Spleen (tissue), 11 donors: ENCODE results near the gene IL18R1. TPM values are rescaled to one million over a fixed set of nuclear protein-coding genes. Genes with fewer than 3 reads are reported as not detected.

Experiments used
- DNase-seq: peaks from one replicate; pipeline ENCODE4 v3.0.0-alpha.2; 2020
- H3K27ac ChIP-seq, 8 donors: fragments of 200-600 bp; sonication (generic) in 7 of 8; 1 replicate in 4 of 8; 2 replicates in 4 of 8; pipeline versions ENCODE4 v1.5.0 to v1.8.0; 2016 to 2021; ENCODE audit warnings: inconsistent platforms in 4 of 8, mild to moderate bottlenecking in 4 of 8, moderate library complexity in 1 of 8
- H3K27me3 ChIP-seq, 7 donors: fragments of 200-600 bp; sonication (generic) in 6 of 7; replicated peaks in 1 of 7; 1 replicate in 4 of 7; 2 replicates in 3 of 7; pipeline versions ENCODE4 v1.5.0 to v1.8.0; 2016 to 2021; ENCODE audit warnings: inconsistent platforms in 3 of 7, mild to moderate bottlenecking in 1 of 7
- H3K36me3 ChIP-seq, 6 donors: fragments of 200-600 bp; sonication (generic) in 5 of 6; 1 replicate in 4 of 6; 2 replicates in 2 of 6; pipeline versions ENCODE4 v1.5.0 to v1.8.0; 2016 to 2021; ENCODE audit warnings: inconsistent platforms in 2 of 6
- H3K4me1 ChIP-seq, 6 donors: fragments of 200-600 bp; sonication (generic) in 5 of 6; 1 replicate in 3 of 6; 2 replicates in 3 of 6; pipeline versions ENCODE4 v1.5.0 to v1.8.0; 2016 to 2021; ENCODE audit warnings: inconsistent platforms in 3 of 6
- H3K4me3 ChIP-seq, 8 donors: fragments of 200-600 bp; sonication (generic) in 7 of 8; 1 replicate in 4 of 8; 2 replicates in 4 of 8; pipeline versions ENCODE4 v1.5.0 to v1.8.0; 2016 to 2021; ENCODE audit warnings: inconsistent platforms in 4 of 8, mild to moderate bottlenecking in 4 of 8, moderate library complexity in 2 of 8
- H3K9me3 ChIP-seq, 8 donors: fragments of 200-600 bp; sonication (generic) in 7 of 8; 1 replicate in 4 of 8; 2 replicates in 4 of 8; pipeline versions ENCODE4 v1.5.0 to v1.8.0; 2016 to 2021; ENCODE audit warnings: inconsistent platforms in 4 of 8
- POLR2A ChIP-seq, 3 donors: fragments of 450-650 bp; IDR thresholded peaks; one replicate each; pipeline ENCODE4 v1.5.1; 2017; ENCODE audit warnings: antibody characterized with exemption in 3 of 3, mild to moderate bottlenecking in 1 of 3
- POLR2AphosphoS5 ChIP-seq, 3 donors: sonication (generic); formaldehyde crosslinking; IDR thresholded peaks; one replicate each; pipeline ENCODE4 v1.5.1; 2017; ENCODE audit warnings: antibody characterized with exemption in 3 of 3
- WGBS, 5 donors: extraction: QIAGEN DNeasy Blood & Tissue Kit in 3 of 5; methylation state at CpG; one replicate each; pipeline versions ENCODE4 v1.1.5 to v1.1.7; 2013 to 2018; 5-methylcytosine and 5-hydroxymethylcytosine counted together
- intact Hi-C: fragments of 100-400 bp; cut with DNase I; formaldehyde crosslinking; loops from one replicate; pipeline ENCODE4 v1.15.0; 2023; ENCODE audit warnings: low total_unique reads
- polyA plus RNA-seq, 3 donors: library from polyadenylated mRNA; stranded (reverse); fragments of 200-250 nt; gene quantifications; one replicate each; pipeline ENCODE4 v1.2.1, GENCODE V29; 2013
- total RNA-seq, 7 donors: library from RNA; depleted of rRNA in 3 of 7; stranded (reverse); fragments of >200 nt in 3 of 7; fragmentation: NEBNext Ultra II Directional in 4 of 7; extraction: Animal tissue kit (Norgen Biotek cat#: 25700) in 4 of 7; gene quantifications; one replicate each; pipeline versions ENCODE4 v1.1.0 to v1.2.1, GENCODE V29; 2016 to 2021
- TF ChIP-seq, protein P1 (sequence below), 11 experiments: fragments of 200-600 bp in 7 of 11; fragments of 450-650 bp in 4 of 11; sonication (generic) in 4 of 11; IDR thresholded peaks in 8 of 11; conservative IDR thresholded peaks in 3 of 11; 1 replicate in 7 of 11; 2 replicates in 4 of 11; pipeline versions ENCODE4 v1.4.0 to v1.8.0; 2016 to 2021; ENCODE audit warnings: antibody characterized with exemption in 11 of 11, inconsistent platforms in 4 of 11, mild to moderate bottlenecking in 1 of 11
- donor health status: healthy with polysubstance abuse.
- donor health status: DM: no; HTN: no; CAD: no; lungs with moderate emphysema.
- donor health status: DM: no; HTN: no; CAD: no.
- donor health status: Bipolar disorder and iron deficiency.
- donor health status: healthy.
- donor health status: DM: no; HTN: no; CAD: no.
- donor health status: DM: yes; HTN: yes; CAD: no.

The IL18R1 gene
- total and polyA plus RNA-seq, 10 donors: 2.2 to 97.6 (median 21.5) TPM

DNA sequence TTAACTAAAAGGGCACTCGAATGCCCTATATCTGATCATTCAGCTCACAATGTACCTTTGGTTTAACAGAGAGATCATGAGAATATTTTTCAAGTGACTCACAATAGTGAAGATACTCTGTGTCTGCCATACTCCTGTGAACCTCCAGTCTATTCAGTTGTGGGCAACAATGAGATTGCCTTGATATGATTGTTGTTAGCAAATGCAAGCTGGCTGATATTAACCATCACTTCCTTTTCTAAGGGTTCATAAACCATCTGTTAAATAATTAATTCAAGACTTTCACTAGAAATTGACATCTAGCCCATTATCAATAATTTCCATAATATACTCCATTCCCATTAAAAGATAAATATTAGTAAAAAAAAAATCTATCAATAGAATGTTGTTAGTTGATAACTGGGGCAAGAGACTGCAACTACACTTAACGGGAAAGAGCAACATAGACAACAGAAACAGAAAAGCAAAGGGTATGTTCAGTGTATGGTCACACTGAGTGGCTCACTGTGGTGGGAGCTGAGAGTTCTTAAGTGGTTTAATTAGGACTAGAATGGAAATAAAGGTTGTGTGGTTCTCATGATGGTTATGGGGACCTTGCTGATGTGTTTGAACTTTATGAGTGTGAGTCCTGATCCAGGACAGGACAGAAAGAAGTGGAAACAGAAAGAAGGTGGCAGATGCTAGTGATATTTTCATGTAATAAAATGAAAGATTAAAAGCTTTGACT is 79.2 kb downstream of the IL18R1 start:
- H3K9me3 ChIP-seq: no peaks in the 10 kb centered on the region
- no peaks in the 10 kb centered on the region for H3K27me3 ChIP-seq
- H3K27ac ChIP-seq: peak overlapping the region in 1 of 8 donors; percentile 84
- peaks cover 9 to 76% (median 21%) of the 10 kb centered on the region in 6 donors for H3K4me1 ChIP-seq
- H3K36me3 ChIP-seq: peaks cover 0 to 21% (median 0%) of the 10 kb centered on the region in 6 donors
- DNase-seq: no peak
- H3K4me3 ChIP-seq: no peak overlapping the region
- intact Hi-C loops: no loop called here
- WGBS, 5 donors: 83 to 95% (median 92%) methylated on average over 2 of the region's 2 CpGs
- TF ChIP-seq POLR2AphosphoS5 (IDR thresholded peaks at IDR 0.05) (no peak), POLR2A (IDR thresholded peaks at IDR 0.05) (no peak)
- TF ChIP-seq, protein P1, sequence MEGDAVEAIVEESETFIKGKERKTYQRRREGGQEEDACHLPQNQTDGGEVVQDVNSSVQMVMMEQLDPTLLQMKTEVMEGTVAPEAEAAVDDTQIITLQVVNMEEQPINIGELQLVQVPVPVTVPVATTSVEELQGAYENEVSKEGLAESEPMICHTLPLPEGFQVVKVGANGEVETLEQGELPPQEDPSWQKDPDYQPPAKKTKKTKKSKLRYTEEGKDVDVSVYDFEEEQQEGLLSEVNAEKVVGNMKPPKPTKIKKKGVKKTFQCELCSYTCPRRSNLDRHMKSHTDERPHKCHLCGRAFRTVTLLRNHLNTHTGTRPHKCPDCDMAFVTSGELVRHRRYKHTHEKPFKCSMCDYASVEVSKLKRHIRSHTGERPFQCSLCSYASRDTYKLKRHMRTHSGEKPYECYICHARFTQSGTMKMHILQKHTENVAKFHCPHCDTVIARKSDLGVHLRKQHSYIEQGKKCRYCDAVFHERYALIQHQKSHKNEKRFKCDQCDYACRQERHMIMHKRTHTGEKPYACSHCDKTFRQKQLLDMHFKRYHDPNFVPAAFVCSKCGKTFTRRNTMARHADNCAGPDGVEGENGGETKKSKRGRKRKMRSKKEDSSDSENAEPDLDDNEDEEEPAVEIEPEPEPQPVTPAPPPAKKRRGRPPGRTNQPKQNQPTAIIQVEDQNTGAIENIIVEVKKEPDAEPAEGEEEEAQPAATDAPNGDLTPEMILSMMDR (IDR thresholded peaks at IDR 0.05 in 8 of 11, conservative IDR thresholded peaks at IDR 0.05 in 3 of 11): no peak

DNA sequence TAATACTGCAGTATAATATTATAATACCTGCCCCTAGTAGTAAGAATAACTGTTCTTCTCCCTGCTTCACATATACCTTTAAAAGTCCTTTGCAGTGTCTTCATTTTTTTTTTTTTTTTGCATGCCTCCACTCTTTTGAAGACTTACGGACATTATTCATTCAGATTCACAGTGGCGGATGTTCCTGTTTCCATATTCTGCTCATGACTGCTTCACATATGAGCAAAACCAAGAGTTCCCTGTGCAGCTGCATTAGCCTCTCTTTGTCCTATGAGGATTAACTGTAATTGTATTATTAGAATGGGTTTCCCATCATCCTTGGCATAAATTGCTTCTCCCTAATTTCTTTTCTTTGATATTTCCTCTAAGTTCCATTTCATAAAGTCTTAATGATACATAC is 80.1 kb downstream of the IL18R1 start:
- H3K27ac ChIP-seq: peak overlapping the region in 7 of 8 donors; percentile 16 to 84 (median 63)
- TF ChIP-seq, protein P1 (IDR thresholded peaks at IDR 0.05 in 8 of 11, conservative IDR thresholded peaks at IDR 0.05 in 3 of 11): no peak
- TF ChIP-seq POLR2A (IDR thresholded peaks at IDR 0.05) (no peak), POLR2AphosphoS5 (IDR thresholded peaks at IDR 0.05) (no peak)
- intact Hi-C loops: no loop called here
- peak overlapping the region in 1 of 8 donors; percentile 20 for H3K4me3 ChIP-seq
- no peaks in the 10 kb centered on the region for H3K9me3 ChIP-seq
- WGBS, 5 donors: 50 to 71% (median 66%) methylated on average over 2 of the region's 2 CpGs
- H3K27me3 ChIP-seq: no peaks in the 10 kb centered on the region
- DNase-seq: no peak
- H3K4me1 ChIP-seq: peaks cover 9 to 70% (median 21%) of the 10 kb centered on the region in 6 donors
- H3K36me3 ChIP-seq: peaks cover 0 to 21% (median 0%) of the 10 kb centered on the region in 6 donors

DNA sequence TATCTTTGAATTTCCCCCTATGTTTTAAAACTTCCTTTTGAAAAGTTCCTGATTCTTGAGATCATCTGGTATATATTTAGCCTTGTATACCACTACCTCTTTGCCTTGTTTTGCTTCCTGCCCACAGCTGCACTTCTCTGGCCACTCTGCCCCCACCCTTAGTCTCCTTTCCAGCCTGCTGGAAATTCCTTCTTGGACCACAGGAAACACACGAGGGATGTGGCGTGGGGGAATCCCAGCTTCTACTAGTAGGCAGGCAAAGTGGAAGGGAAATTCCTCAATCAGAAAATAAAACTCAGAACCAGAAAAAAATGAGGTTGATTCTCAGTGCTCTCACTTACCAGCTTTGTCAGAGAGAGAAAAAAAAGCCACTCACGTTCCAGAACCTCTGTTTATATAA is 80.7 kb downstream of the IL18R1 start:
- Histone ChIP-seq H3K27me3 (no peaks in the 10 kb centered on the region), H3K4me3 (peak overlapping the region in 1 of 8 donors; percentile 20), H3K27ac (peak overlapping the region in 7 of 8 donors; percentile 16 to 84 (median 63)), H3K36me3 (peaks cover 0 to 25% (median 0%) of the 10 kb centered on the region in 6 donors), H3K9me3 (no peaks in the 10 kb centered on the region), H3K4me1 (peaks cover 9 to 64% (median 21%) of the 10 kb centered on the region in 6 donors)
- peak in 1 of 3 donors; percentile 44 for TF ChIP-seq POLR2AphosphoS5 (IDR thresholded peaks at IDR 0.05)
- TF ChIP-seq POLR2A (IDR thresholded peaks at IDR 0.05): no peak
- TF ChIP-seq, protein P1 (IDR thresholded peaks at IDR 0.05 in 8 of 11, conservative IDR thresholded peaks at IDR 0.05 in 3 of 11): no peak
- DNase-seq: no peak
- 6 to 13% (median 7%) methylated on average over 3 of the region's 3 CpGs for WGBS, 5 donors
- intact Hi-C loops: no loop called here

DNA sequence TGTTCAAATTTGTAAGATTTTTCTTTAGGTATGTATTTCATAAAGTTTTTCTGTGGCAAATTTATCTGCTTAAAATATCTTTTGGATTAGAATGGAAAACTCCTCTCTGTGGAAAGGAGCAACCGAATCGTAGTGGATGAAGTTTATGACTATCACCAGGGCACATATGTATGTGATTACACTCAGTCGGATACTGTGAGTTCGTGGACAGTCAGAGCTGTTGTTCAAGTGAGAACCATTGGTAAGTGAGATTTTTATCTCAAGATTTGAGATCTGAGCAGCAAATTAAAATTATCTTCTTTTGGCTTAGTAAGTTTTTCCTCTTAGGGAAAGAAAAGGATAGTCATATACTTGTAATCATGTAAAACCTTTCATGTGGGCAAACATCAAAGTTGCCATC is 81.5 kb downstream of the IL18R1 start:
- peaks cover 9 to 62% (median 21%) of the 10 kb centered on the region in 6 donors for H3K4me1 ChIP-seq
- H3K27me3 ChIP-seq: no peaks in the 10 kb centered on the region
- intact Hi-C loops: no loop called here

More for the DNA sequence above, 81.5 kb downstream of the IL18R1 start:
- Histone ChIP-seq H3K36me3 (peaks cover 0 to 32% (median 0%) of the 10 kb centered on the region in 6 donors), H3K27ac (peak overlapping the region in 3 of 8 donors; percentile 63 to 84 (median 78)), H3K4me3 (no peak overlapping the region), H3K9me3 (no peaks in the 10 kb centered on the region)
- no peak for TF ChIP-seq POLR2AphosphoS5 (IDR thresholded peaks at IDR 0.05)
- no peak for DNase-seq
- WGBS, 5 donors: 87 to 95% (median 89%) methylated on average over 4 of the region's 4 CpGs
